Ishikawa (cell line): ENCODE data around the gene UBE3D.

Experiments used
- CEBPB ChIP-seq: IDR thresholded peaks from 2 replicates; pipeline ENCODE4 v1.6.1; 2012
- EGR1 ChIP-seq: IDR thresholded peaks from 2 replicates; pipeline ENCODE4 v1.6.1; 2012
- EP300 ChIP-seq: IDR thresholded peaks from 2 replicates; pipeline ENCODE4 v1.6.1; 2012; ENCODE audit warnings: borderline replicate concordance
- NFIC ChIP-seq: IDR thresholded peaks from 2 replicates; pipeline ENCODE4 v1.6.1; 2012
- RAD21 ChIP-seq: IDR thresholded peaks from 2 replicates; pipeline ENCODE4 v1.6.1; 2012; ENCODE audit warnings: low read depth
- TAF1 ChIP-seq: IDR thresholded peaks from 2 replicates; pipeline ENCODE4 v1.6.1; 2012; ENCODE audit warnings: low read depth, mild to moderate bottlenecking
- TEAD4 ChIP-seq: IDR thresholded peaks from 2 replicates; pipeline ENCODE4 v1.6.1; 2012
- YY1 ChIP-seq: IDR thresholded peaks from 2 replicates; pipeline ENCODE4 v1.6.1; 2012; ENCODE audit warnings: low read depth
- ZBTB7A ChIP-seq: IDR thresholded peaks from 2 replicates; pipeline ENCODE4 v1.6.1; 2012; ENCODE audit warnings: low read depth
- TF ChIP-seq, protein P1 (sequence below): IDR thresholded peaks from 2 replicates; pipeline ENCODE4 v1.6.1; 2012

DNA sequence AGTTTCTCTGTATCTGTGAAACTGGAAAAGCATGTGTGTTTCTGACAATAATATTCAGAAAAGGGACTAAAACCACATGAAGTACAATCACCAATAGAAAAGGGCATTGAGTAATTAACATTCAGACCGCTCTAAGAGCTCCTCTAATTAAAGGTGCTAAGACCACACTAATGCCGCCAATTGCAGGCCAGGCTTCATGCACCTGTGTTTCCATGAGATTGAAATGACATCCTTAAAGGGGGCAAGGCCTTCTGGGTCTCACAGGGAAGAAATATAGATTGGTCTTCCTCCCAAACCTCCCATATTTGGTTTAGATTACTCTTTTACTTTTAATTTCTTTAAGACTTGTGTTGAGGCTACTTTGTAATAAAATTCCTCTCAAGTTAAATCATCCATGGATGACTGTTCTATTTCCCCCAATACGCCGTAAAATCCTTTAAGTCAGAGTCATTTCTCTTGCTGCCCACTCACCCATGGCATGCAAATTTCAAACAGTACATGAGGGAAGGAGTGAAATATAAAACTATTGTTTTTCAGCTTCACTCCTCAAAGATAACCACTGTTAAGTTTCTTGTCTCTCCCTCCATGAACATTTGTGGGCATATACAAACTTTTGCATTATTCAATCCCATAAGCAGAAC is 110.6 kb downstream of the UBE3D start:
- TF ChIP-seq, protein P1, sequence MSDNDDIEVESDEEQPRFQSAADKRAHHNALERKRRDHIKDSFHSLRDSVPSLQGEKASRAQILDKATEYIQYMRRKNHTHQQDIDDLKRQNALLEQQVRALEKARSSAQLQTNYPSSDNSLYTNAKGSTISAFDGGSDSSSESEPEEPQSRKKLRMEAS, result no peak
- TF ChIP-seq YY1 (no peak), RAD21 (no peak), ZBTB7A (no peak), EP300 (no peak), EGR1 (no peak), CEBPB (no peak), TAF1 (no peak), NFIC (no peak), TEAD4 (0 out of 2 replicates have a peak, but pooled peaks have one; percentile 3)
